ENCODE data around the gene MRPL52. TPM values are rescaled to one million over a fixed set of nuclear protein-coding genes. Genes with fewer than 3 reads are reported as not detected.
A peak's percentile ranks its signal among the peaks of the same experiment; 100 is the strongest.

Gene MRPL52
- total and polyA plus RNA-seq, 8 donors: 57.0 to 86.9 (median 72.6) TPM

DNA sequence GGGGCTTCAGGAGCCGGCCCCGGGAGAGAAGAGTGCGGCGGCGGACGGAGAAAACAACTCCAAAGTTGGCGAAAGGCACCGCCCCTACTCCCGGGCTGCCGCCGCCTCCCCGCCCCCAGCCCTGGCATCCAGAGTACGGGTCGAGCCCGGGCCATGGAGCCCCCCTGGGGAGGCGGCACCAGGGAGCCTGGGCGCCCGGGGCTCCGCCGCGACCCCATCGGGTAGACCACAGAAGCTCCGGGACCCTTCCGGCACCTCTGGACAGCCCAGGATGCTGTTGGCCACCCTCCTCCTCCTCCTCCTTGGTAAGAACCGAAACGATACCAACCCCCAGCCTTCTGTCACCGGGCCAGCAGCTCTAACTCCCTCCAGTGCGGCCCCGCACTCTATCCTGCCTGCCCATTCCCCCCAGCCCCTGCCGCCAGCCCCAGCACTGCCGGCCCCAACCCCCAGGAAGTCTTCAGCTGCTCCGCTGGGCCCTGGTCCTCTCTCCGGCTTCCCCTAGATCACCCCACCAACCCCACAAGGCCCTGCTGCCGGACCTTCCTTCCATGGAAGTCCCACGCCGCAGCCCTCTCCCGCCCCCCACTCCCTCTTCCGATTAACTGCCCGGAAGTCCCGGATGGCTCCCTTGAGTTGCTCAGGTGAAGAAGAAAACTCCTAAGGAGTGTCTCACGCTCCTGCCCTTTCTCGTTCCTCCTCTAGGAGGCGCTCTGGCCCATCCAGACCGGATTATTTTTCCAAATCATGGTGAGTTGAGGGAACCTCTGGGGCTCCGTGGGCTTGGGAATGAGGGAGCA is 42.5 kb downstream of the MRPL52 start:
- TF ChIP-seq, protein P1, sequence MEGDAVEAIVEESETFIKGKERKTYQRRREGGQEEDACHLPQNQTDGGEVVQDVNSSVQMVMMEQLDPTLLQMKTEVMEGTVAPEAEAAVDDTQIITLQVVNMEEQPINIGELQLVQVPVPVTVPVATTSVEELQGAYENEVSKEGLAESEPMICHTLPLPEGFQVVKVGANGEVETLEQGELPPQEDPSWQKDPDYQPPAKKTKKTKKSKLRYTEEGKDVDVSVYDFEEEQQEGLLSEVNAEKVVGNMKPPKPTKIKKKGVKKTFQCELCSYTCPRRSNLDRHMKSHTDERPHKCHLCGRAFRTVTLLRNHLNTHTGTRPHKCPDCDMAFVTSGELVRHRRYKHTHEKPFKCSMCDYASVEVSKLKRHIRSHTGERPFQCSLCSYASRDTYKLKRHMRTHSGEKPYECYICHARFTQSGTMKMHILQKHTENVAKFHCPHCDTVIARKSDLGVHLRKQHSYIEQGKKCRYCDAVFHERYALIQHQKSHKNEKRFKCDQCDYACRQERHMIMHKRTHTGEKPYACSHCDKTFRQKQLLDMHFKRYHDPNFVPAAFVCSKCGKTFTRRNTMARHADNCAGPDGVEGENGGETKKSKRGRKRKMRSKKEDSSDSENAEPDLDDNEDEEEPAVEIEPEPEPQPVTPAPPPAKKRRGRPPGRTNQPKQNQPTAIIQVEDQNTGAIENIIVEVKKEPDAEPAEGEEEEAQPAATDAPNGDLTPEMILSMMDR (IDR thresholded peaks at IDR 0.05): peak; percentile 81 to 87
- peak; percentile 78 for ATAC-seq
- intact Hi-C loops (cut with DNase I): no loop called here

DNA sequence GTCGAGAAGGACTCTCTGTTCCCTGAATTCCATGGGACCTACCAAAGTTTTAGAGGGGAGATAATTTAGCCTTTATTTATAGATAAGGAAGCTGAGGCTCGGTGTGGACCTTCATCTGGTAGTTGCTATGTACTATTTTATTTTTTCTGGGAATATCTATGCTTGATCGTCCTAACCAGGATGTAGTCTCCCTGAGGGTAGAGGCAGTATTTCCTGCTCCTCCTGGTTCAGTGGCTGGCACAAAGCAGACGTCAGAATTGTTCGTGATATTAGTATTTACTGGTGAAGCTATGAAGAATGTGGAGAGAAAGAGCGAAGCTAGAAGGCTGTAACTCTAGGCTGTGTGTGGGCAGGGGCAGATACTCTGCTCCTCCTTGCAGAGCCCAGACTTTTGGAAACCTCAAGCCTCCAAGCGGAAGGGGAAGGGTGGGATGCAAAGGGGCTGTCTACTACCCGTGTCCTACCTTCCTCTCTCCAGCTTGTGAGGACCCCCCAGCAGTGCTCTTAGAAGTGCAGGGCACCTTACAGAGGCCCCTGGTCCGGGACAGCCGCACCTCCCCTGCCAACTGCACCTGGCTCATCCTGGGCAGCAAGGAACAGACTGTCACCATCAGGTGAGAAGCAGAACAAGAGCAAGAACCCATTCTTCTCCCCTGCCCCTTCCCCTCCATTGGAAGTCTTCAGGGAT is 43.3 kb downstream of the MRPL52 start:
- Histone ChIP-seq H3K36me3 (peaks cover 0 to 48% of the 10 kb centered on the region in 2 donors), H3K27ac (peak overlapping the region; percentile 97 to 100), H3K4me3 (peak overlapping the region; percentile 97 to 98), H3K4me1 (peaks cover 8 to 37% of the 10 kb centered on the region in 2 donors), H3K27me3 (no peaks in the 10 kb centered on the region), H3K9me3 (no peaks in the 10 kb centered on the region)
- TF ChIP-seq, protein P1 (IDR thresholded peaks at IDR 0.05): no peak
- intact Hi-C loops (cut with DNase I): no loop called here
- DNase-seq (no peak), ATAC-seq (no peak)

More for the DNA sequence above, 42.5 kb downstream of the MRPL52 start:
- H3K9me3 ChIP-seq: no peaks in the 10 kb centered on the region
- H3K4me3 ChIP-seq: peak overlapping the region; percentile 97 to 98
- H3K36me3 ChIP-seq: peaks cover 0 to 41% of the 10 kb centered on the region in 2 donors
- H3K27ac ChIP-seq: peak overlapping the region; percentile 97 to 100
- peaks cover 8 to 37% of the 10 kb centered on the region in 2 donors for H3K4me1 ChIP-seq
- H3K27me3 ChIP-seq: no peaks in the 10 kb centered on the region
- peak; percentile 82 to 90 (median 84) for DNase-seq

DNA sequence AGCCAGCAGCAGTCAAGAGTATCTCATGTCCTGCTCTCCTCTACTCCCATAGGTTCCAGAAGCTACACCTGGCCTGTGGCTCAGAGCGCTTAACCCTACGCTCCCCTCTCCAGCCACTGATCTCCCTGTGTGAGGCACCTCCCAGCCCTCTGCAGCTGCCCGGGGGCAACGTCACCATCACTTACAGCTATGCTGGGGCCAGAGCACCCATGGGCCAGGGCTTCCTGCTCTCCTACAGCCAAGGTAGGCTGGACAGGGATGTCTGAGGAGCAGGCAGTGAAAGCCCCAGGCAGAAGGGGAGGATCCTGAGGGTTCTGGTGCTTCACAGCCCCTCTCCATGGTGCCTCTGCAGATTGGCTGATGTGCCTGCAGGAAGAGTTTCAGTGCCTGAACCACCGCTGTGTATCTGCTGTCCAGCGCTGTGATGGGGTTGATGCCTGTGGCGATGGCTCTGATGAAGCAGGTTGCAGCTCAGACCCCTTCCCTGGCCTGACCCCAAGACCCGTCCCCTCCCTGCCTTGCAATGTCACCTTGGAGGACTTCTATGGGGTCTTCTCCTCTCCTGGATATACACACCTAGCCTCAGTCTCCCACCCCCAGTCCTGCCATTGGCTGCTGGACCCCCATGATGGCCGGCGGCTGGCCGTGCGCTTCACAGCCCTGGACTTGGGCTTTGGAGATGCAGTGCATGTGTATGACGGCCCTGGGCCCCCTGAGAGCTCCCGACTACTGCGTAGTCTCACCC is 45.5 kb downstream of the MRPL52 start:
- intact Hi-C loops (cut with DNase I): no loop called here
- no peaks in the 10 kb centered on the region for H3K27me3 ChIP-seq
- no peak for ATAC-seq
- peaks cover 0 to 67% of the 10 kb centered on the region in 2 donors for H3K36me3 ChIP-seq
- H3K27ac ChIP-seq: no peak overlapping the region
- no peak overlapping the region for H3K4me3 ChIP-seq
- TF ChIP-seq, protein P1 (IDR thresholded peaks at IDR 0.05): no peak
- no peaks in the 10 kb centered on the region for H3K9me3 ChIP-seq
- DNase-seq: no peak
- H3K4me1 ChIP-seq: peaks cover 8 to 29% of the 10 kb centered on the region in 2 donors

DNA sequence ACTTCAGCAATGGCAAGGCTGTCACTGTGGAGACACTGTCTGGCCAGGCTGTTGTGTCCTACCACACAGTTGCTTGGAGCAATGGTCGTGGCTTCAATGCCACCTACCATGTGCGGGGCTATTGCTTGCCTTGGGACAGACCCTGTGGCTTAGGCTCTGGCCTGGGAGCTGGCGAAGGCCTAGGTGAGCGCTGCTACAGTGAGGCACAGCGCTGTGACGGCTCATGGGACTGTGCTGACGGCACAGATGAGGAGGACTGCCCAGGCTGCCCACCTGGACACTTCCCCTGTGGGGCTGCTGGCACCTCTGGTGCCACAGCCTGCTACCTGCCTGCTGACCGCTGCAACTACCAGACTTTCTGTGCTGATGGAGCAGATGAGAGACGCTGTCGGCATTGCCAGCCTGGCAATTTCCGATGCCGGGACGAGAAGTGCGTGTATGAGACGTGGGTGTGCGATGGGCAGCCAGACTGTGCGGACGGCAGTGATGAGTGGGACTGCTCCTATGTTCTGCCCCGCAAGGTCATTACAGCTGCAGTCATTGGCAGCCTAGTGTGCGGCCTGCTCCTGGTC is 46.1 kb downstream of the MRPL52 start:
- intact Hi-C loops (cut with DNase I): no loop called here
- no peak for ATAC-seq

More for the DNA sequence above, 46.1 kb downstream of the MRPL52 start:
- peaks cover 8 to 22% of the 10 kb centered on the region in 2 donors for H3K4me1 ChIP-seq
- DNase-seq: no peak
- H3K36me3 ChIP-seq: peaks cover 0 to 67% of the 10 kb centered on the region in 2 donors
- TF ChIP-seq, protein P1 (IDR thresholded peaks at IDR 0.05): no peak
- H3K4me3 ChIP-seq: no peak overlapping the region
- no peaks in the 10 kb centered on the region for H3K9me3 ChIP-seq
- H3K27me3 ChIP-seq: no peaks in the 10 kb centered on the region
- H3K27ac ChIP-seq: no peak overlapping the region
